Measurements from ENCODE around the gene PAF1. TPM values are rescaled to one million over a fixed set of nuclear protein-coding genes. Genes with fewer than 3 reads are reported as not detected.

The PAF1 gene
- total RNA-seq, 4 donors from 2014 or later, result 48.1 to 65.3 (median 50.2) TPM

DNA sequence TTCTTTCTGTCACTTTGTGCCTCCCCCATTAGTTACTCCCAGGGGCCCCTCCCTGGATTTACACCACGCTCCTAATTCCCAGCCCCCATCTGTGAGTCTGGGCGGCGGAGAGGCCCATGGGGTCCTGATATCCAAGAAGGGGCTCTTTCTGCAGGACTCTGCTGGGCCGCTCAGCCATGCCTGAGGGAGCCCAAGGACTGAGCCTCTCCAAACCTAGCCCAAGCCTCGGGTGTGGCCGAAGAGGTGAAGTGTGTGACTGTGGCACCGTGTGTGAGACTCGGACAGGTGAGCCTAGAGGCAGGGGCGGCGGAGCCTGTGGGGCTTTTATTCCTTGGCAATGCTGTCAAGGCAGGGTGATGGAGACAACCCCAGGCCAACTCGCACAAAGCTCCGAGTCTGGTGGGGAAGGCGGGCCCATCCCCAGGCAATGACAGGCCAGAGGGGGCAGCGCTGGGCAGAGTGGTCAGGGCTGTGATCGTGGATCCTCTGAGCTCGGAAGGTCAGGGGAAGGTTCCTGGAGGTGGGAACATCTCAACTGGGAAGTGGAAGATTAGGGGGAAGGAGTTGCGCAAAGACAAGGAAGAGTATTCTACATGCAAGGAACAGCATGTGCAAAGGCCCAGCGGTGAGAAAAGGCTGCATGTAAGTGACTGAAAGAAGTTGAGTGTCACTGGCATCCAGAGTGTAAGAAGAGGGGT is 23.2 kb upstream of the PAF1 start:
- H3K4me1 ChIP-seq, result peaks cover 15 to 19% of the 10 kb centered on the region in 2 donors
- DNase-seq (no peak), ATAC-seq (no peak)
- peak overlapping the region; percentile 81 to 99 (median 94) for H3K4me3 ChIP-seq
- H3K9me3 ChIP-seq, result no peaks in the 10 kb centered on the region
- intact Hi-C loops (cut with DNase I; ENCODE audit: low total_unique reads), result loop anchor here (2.0 to 10.0 kb wide), 4 partner anchors 21 to 562 kb away; partner anchors contain the start of genes DYRK1B, RPS16 and SUPT5H
- in situ Hi-C loops (cut with MboI; ENCODE audit: low sequenced_read_pairs in 4 of 4), result no loop called here
- no peaks in the 10 kb centered on the region for H3K36me3 ChIP-seq
- TF ChIP-seq, protein P1, sequence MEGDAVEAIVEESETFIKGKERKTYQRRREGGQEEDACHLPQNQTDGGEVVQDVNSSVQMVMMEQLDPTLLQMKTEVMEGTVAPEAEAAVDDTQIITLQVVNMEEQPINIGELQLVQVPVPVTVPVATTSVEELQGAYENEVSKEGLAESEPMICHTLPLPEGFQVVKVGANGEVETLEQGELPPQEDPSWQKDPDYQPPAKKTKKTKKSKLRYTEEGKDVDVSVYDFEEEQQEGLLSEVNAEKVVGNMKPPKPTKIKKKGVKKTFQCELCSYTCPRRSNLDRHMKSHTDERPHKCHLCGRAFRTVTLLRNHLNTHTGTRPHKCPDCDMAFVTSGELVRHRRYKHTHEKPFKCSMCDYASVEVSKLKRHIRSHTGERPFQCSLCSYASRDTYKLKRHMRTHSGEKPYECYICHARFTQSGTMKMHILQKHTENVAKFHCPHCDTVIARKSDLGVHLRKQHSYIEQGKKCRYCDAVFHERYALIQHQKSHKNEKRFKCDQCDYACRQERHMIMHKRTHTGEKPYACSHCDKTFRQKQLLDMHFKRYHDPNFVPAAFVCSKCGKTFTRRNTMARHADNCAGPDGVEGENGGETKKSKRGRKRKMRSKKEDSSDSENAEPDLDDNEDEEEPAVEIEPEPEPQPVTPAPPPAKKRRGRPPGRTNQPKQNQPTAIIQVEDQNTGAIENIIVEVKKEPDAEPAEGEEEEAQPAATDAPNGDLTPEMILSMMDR (IDR thresholded peaks at IDR 0.05 in 4 of 5, conservative IDR thresholded peaks at IDR 0.05 in 1 of 5), result no peak
- TF ChIP-seq POLR2A (IDR thresholded peaks at IDR 0.05), result no peak
- peak overlapping the region; percentile 79 to 100 (median 99) for H3K27ac ChIP-seq
- no peaks in the 10 kb centered on the region for H3K27me3 ChIP-seq

DNA sequence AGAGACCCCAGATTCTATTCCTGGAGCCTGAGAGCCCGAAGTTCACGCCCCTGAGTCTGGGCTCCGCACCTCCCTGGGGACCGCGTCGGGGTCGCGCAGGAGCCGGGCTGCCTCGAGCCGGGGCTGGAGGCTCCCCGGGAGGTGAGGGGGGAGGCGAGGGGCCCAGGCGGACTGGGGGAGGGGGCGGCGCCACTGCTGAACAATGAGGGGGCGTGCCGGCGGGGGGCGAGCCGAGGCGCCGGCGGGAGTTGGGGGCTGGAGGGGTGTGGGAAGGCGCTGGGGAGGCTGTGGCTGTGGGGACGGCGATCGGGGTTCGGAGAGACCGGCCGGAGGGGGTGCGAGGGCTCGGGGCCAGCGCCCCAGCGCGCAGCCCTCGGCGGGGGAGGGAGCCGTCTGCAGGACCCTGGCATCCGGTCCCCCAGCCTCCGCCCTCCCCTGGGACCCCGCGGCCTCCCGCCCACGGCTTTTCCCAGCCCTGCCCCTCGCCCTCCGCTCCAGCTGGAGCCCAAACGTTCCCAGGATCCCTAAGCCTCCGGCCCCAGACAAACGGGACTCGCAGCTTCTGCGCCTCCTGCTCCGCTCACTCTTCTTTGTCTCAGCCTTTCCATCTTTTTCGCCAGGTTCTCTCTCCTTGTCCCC is 22.5 kb upstream of the PAF1 start:
- ATAC-seq, result no peak

DNA sequence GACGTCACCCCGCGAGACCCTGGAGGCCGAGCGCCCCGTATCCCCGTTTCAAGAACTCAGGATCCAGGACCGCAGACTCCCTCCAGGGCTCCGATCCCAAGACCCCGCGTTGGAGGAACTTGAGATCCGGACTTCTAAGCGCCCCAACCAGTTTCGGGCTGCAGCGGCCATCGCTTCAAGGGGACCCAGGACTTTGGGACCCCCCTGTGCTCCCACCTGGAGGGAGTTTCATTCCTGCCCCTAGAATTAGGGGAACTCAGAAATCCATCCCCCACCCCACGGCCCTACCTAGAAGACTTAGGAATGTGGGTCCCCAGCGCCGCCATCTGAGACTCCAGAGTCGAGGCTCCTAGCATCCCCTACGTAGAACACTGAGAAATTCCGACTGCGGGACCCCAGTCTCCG is 22.0 kb upstream of the PAF1 start:
- Histone ChIP-seq H3K27ac (peak overlapping the region; percentile 79 to 100 (median 99)), H3K36me3 (peaks cover 6 to 12% of the 10 kb centered on the region in 2 donors), H3K9me3 (no peaks in the 10 kb centered on the region), H3K4me1 (peaks cover 15 to 19% of the 10 kb centered on the region in 2 donors), H3K4me3 (peak overlapping the region; percentile 81 to 99 (median 94)), H3K27me3 (no peaks in the 10 kb centered on the region)
- intact Hi-C loops (cut with DNase I; ENCODE audit: low total_unique reads), result loop anchor here (1.0 to 10.0 kb wide), 6 partner anchors 16 to 561 kb away; partner anchors contain the start of genes DYRK1B, RPS16, SAMD4B and SUPT5H
- ATAC-seq, result no peak
- no peak for DNase-seq
- TF ChIP-seq, protein P1 (IDR thresholded peaks at IDR 0.05 in 4 of 5, conservative IDR thresholded peaks at IDR 0.05 in 1 of 5), result peak in 4 of 5 experiments; percentile 4 to 33 (median 14)
- TF ChIP-seq POLR2A (IDR thresholded peaks at IDR 0.05), result no peak
- in situ Hi-C loops (cut with MboI; ENCODE audit: low sequenced_read_pairs in 4 of 4), result no loop called here

More for the DNA sequence above, 22.5 kb upstream of the PAF1 start:
- no peaks in the 10 kb centered on the region for H3K9me3 ChIP-seq
- peak overlapping the region; percentile 79 to 100 (median 99) for H3K27ac ChIP-seq
- H3K4me1 ChIP-seq, result peaks cover 15 to 19% of the 10 kb centered on the region in 2 donors
- no peak for TF ChIP-seq POLR2A (IDR thresholded peaks at IDR 0.05)
- TF ChIP-seq, protein P1 (IDR thresholded peaks at IDR 0.05 in 4 of 5, conservative IDR thresholded peaks at IDR 0.05 in 1 of 5), result no peak
- no peaks in the 10 kb centered on the region for H3K27me3 ChIP-seq
- intact Hi-C loops (cut with DNase I; ENCODE audit: low total_unique reads) (loop anchor here (2.0 to 10.0 kb wide), 4 partner anchors 21 to 561 kb away; partner anchors contain the start of genes DYRK1B, RPS16 and SUPT5H), in situ Hi-C loops (cut with MboI; ENCODE audit: low sequenced_read_pairs in 4 of 4) (no loop called here)
- peaks cover 3 to 6% of the 10 kb centered on the region in 2 donors for H3K36me3 ChIP-seq
- H3K4me3 ChIP-seq, result peak overlapping the region; percentile 81 to 99 (median 94)
- no peak for DNase-seq

DNA sequence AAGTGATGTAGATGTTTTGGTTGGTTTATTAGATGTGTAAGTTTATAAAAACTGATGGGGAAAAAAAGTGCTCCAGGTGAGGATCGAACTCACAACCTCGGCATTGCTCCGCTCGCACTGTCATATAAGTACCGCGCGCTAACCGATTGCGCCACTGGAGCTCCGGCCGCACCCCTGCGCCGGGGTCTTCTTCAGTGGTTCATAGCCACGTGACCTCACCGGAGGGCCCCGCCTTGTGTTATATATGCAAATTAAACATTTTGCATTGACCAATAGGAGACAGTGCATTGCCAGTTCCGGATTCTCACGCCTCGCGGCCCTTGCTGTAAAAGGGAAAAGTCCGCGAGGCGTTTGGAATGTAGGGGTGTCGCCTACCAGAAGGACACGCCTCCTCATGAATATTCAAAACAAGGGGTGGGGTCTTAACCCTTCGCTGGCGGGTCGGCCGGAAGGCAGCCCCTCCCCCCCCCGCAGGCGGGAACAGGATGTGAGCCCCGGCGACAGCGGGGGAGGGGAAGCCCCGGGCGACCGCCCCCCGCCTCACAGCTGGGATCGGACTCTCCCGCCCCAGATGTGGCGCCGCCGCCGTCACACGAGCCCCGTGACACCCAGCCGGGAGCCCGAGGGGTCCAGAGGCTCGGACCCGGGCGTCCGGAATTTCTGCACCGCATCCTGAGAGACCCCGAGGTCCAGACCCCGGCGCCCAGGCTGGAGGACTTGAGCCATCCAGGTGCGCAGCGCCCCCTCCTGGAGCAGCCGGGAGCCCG is 21.4 kb upstream of the PAF1 start, which contains the start of gene PLEKHG2:
Gene PLEKHG2 (plus strand): TSS at position 570 of the 767 bp plus-strand sequence. CDS start 1,418 bp downstream, outside the sequence.
- peak within 1 kb of the TSS; percentile 98 to 100 (median 100) for H3K27ac ChIP-seq
- TF ChIP-seq POLR2A (IDR thresholded peaks at IDR 0.05), result peak; percentile 70 to 87
- TF ChIP-seq, protein P1 (IDR thresholded peaks at IDR 0.05 in 4 of 5, conservative IDR thresholded peaks at IDR 0.05 in 1 of 5), result peak; percentile 90 to 98 (median 97)
- in situ Hi-C loops (cut with MboI; ENCODE audit: low sequenced_read_pairs in 4 of 4), result no loop called here
- H3K4me3 ChIP-seq, result peak within 1 kb of the TSS; percentile 81 to 99 (median 94)
- peaks cover 6 to 17% of the 10 kb centered on the region in 2 donors for H3K36me3 ChIP-seq
- ATAC-seq (peak; percentile 63 to 73), DNase-seq (peak; percentile 97 to 98)
- H3K27me3 ChIP-seq, result no peaks in the 10 kb centered on the region
- H3K4me1 ChIP-seq, result peaks cover 15 to 19% of the 10 kb centered on the region in 2 donors
- intact Hi-C loops (cut with DNase I; ENCODE audit: low total_unique reads), result loop anchor here (1.0 to 10.0 kb wide), 6 partner anchors 15 to 560 kb away; partner anchors contain the start of genes DYRK1B, RPS16, SAMD4B and SUPT5H
- no peaks in the 10 kb centered on the region for H3K9me3 ChIP-seq

All from gastrocnemius medialis (tissue), 4 donors.